GM10266 (cell line): Measurements from ENCODE around the gene IFT81.
"Not testable (repeated sequence)": the region's sequence is repeated elsewhere in the genome, so short reads cannot be mapped to it uniquely, and the experiment has no call there.

Experiments used
- DNase-seq: peaks from one replicate; pipeline ENCODE4 v3.0.0; 2012; ENCODE audit errors: extremely low spot score
- CTCF ChIP-seq: IDR thresholded peaks from 2 replicates; pipeline ENCODE4 v1.5.1; 2012; ENCODE audit warnings: mild to moderate bottlenecking, low read depth; ENCODE audit not compliant: control insufficient read depth, insufficient read depth; ENCODE audit errors: missing control alignments

The IFT81 gene

GRCh38 chr12:110109837-110110535 lies 14.2 kb upstream of the IFT81 start:
- TF ChIP-seq CTCF: no peak
- DNase-seq: no peak

DNA sequence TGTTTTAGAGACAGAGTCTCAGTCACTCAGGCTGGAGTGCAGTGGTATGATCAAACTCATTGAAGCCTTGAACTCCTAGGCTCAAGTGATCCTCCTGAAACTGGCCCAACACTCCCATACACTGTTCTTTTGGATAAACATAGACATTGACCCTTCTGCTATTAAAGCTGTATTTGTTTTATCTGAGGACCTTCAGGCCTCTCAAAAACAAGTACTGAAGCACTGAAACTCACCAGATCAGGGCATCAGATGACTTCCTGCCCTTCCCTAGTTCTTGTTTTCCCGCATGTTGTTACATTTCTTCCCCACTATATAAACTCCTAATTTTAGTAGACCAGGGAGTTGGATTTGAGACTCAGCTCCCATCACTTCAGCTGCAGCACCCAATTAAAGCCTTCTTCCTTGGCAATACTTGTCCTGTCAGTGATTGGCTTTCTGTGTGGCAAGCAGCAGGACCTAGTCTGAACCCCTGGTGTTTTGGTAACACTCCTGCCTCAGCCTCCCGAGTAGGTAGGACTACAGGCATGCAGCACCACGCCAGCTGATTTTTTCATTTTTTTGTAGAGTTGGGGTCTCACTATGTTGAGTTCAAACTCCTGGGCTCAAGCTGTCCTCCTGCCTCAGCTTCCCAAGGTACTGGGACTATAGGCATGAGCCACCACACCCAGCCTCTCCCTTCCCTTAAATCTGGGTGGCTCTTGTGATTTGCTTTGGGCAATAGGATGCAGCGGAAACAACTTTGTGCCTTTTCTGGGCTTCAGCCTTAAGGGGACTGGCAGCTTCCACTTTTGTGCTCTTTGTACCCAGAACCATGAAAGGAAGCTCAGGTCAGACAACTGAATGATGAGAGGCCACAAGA lies 12.5 kb upstream of the IFT81 start:
- no peak for TF ChIP-seq CTCF

GRCh38 chr12:110112335-110112660 lies 11.9 kb upstream of the IFT81 start:
- no peak for DNase-seq
- TF ChIP-seq CTCF: no peak

More for the DNA sequence above, 12.5 kb upstream of the IFT81 start:
- no peak for DNase-seq

DNA sequence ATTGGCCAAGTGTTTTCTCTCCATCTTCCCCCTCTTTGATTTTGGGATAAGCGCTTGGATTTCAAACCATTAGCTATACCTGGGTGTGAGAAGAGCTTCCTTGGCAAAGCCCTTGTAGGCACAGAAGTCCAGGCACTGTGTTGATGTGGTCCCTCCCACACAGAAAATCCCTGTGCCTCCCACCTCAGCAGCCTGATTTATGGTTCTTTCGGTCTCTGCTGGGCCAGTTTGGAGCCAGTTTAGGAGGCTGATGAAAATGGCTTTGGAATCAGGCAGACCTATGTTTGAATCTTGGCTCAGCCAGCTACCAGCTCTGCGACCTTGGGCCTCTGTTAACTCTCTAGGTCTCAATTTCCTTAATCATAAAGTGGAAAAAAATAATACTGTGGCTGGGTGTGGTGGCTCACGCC lies 9.6 kb upstream of the IFT81 start:
- no peak for TF ChIP-seq CTCF
- DNase-seq: no peak

DNA sequence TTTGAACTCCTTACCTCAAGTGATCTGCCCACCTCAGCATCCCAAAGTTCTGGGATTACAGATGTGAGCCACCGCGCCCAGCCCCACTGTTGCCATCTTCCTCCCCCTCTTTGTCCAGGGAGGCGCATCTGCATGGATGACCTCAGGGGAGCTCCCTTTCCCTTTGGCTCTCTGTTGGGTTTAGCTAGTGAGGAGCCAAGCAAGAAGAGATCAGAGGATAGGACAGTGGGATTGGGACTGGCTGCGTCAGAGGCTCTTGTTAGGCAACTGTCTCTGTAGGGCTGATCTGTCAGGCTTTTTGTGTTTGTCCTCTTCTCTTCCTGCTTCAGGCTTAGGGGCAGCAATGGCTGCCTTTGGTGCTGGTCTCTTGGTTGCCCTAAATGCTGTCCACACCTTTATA lies 8.5 kb upstream of the IFT81 start:
- TF ChIP-seq CTCF: no peak
- no peak for DNase-seq

DNA sequence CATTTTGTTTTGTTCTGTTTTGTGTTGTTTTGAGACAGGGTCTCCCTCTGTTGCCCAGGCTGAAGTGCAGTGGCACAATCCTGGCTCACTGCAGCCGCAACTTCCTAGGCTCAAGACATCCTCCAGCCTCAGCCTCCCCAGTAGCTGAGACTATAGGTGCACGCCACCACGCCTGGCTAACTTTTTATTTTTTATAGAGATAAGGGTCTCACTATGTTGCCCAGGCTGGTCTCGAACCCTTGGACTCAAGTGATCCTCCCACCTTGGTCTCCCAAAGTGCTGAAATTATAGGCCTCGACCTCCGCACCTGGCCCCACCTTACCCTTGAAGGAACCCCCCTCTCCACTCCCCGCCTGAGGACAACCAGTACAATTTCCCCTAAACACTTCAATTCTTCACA lies 7.5 kb upstream of the IFT81 start:
- no peak for TF ChIP-seq CTCF
- no peak for DNase-seq

GRCh38 chr12:110117210-110117609 lies 6.9 kb upstream of the IFT81 start:
- DNase-seq: not testable (repeated sequence)
